HepG2 (cell line): ENCODE results near the gene AGRN. TPM values are rescaled to one million over a fixed set of nuclear protein-coding genes. Genes with fewer than 3 reads are reported as not detected.

Experiments
- ATAC-seq: fragments of 200-7000 bp; cut with Tn5 transposase; 3 replicates; pipeline ENCODE4 v1.9.1; 2020; ENCODE audit warnings: mild to moderate bottlenecking, moderate library complexity
- BruUV-seq: library from RNA; stranded (reverse); fragments of 400-500 nt; replicated peaks from 2 replicates; lab custom pipeline; 2021; lab: Mats Ljungman, UMichigan
- CTCF ChIA-PET: fragments of 300-600 bp; formaldehyde crosslinking; extraction: SDS; loops from one replicate; lab custom pipeline; 2021; ENCODE audit warnings: low total read pairs, inconsistent platforms, low intra/inter-chr PET ratio; lab: Yijun Ruan, JAX
- POLR2A ChIA-PET: fragments of 350-600 bp; sonication (Branson Sonifier 250); formaldehyde crosslinking; loops from one replicate; lab custom pipeline; 2020; ENCODE audit warnings: antibody characterized with exemption, inconsistent platforms; lab: Yijun Ruan, JAX
- DNase-seq: peaks from one replicate; pipeline ENCODE4 v3.0.0-alpha.2; 2015; ENCODE audit warnings: low spot score
- FAIRE-seq: peaks from 3 replicates; lab custom pipeline; 2011; peaks lifted over from hg19 to GRCh38; lab: Jason Lieb, UNC
- H2AFZ ChIP-seq: one replicate; pipeline ENCODE4 v1.6.1; 2011; ENCODE audit warnings: low read length, inconsistent platforms
- H3K27ac ChIP-seq: fragments of 300-600 bp; 3 replicates; pipeline ENCODE4 v1.8.0; 2011; ENCODE audit warnings: mixed run types, mild to moderate bottlenecking, mixed read lengths, low read length, inconsistent platforms; ENCODE audit not compliant: insufficient read depth; ENCODE audit errors: extremely low read length
- H3K27me3 ChIP-seq, 2 experiments: fragments of 200-600 bp in 1 of 2; 2 replicates in 1 of 2; 3 replicates in 1 of 2; pipeline versions ENCODE4 v1.6.0 to v1.8.0; 2011; ENCODE audit warnings: low read length in 2 of 2, mild to moderate bottlenecking in 2 of 2, moderate library complexity in 2 of 2, inconsistent platforms in 1 of 2; ENCODE audit not compliant: insufficient read depth in 2 of 2, control insufficient read depth in 1 of 2
- H3K36me3 ChIP-seq, 2 experiments: fragments of 200-600 bp in 1 of 2; replicated peaks in 1 of 2; 2 replicates in 1 of 2; 3 replicates in 1 of 2; pipeline versions ENCODE4 v1.5.1 to v1.8.0; 2011; ENCODE audit warnings: low read length in 2 of 2, inconsistent platforms in 1 of 2; ENCODE audit not compliant: insufficient read depth in 2 of 2, control insufficient read depth in 1 of 2
- H3K4me1 ChIP-seq: 2 replicates; pipeline ENCODE4 v1.5.1; 2012; ENCODE audit warnings: low read length, inconsistent platforms; ENCODE audit not compliant: insufficient read depth
- H3K4me2 ChIP-seq: 2 replicates; pipeline ENCODE4 v1.6.0; 2011; ENCODE audit warnings: low read depth, low read length, inconsistent platforms
- H3K4me3 ChIP-seq, 3 experiments: fragments of 200-600 bp in 1 of 3; sonication (generic), shearing (Covaris generic) in 1 of 3; replicated peaks in 1 of 3; 2 replicates each; pipeline ENCODE4 v1.5.1; 2011 to 2016; ENCODE audit warnings: low read length in 3 of 3, inconsistent platforms in 2 of 3, low read depth in 2 of 3, mild to moderate bottlenecking in 2 of 3, control low read depth in 1 of 3, mixed read lengths in 1 of 3; ENCODE audit not compliant: insufficient read depth in 1 of 3
- H3K79me2 ChIP-seq: one replicate; pipeline ENCODE4 v1.6.1; 2011; ENCODE audit warnings: low read length, inconsistent platforms; ENCODE audit not compliant: insufficient read depth
- H3K9ac ChIP-seq: 2 replicates; pipeline ENCODE4 v1.6.0; 2011; ENCODE audit warnings: mild to moderate bottlenecking, low read depth, low read length, inconsistent platforms; ENCODE audit not compliant: insufficient read depth
- H3K9me3 ChIP-seq: 2 replicates; pipeline ENCODE4 v1.5.1; 2012; ENCODE audit warnings: mild to moderate bottlenecking, low read length
- H4K20me1 ChIP-seq: 2 replicates; pipeline ENCODE4 v1.6.0; 2011; ENCODE audit warnings: inconsistent platforms, mild to moderate bottlenecking, low read length, moderate library complexity; ENCODE audit not compliant: insufficient read depth
- HNRNPL ChIP-seq: fragments of 200-400 bp; formaldehyde crosslinking; IDR thresholded peaks from 2 replicates; pipeline ENCODE4 v1.6.1; 2017; ENCODE audit warnings: mild to moderate bottlenecking, low read depth, low read length
- MIER2 ChIP-seq: IDR thresholded peaks from 2 replicates; pipeline ENCODE4 v1.6.1; 2016; ENCODE audit warnings: missing biosample characterization, missing genetic modification reagents
- POGZ ChIP-seq: sonication (generic); formaldehyde crosslinking; IDR thresholded peaks from 2 replicates; pipeline ENCODE4 v1.4.0; 2020; ENCODE audit warnings: mild to moderate bottlenecking, missing genetic modification reagents
- REPIN1 ChIP-seq: sonication (generic); formaldehyde crosslinking; IDR thresholded peaks from 2 replicates; pipeline ENCODE4 v1.8.0; 2022; ENCODE audit warnings: missing genetic modification reagents, low read depth, mild to moderate bottlenecking, borderline replicate concordance
- ZNF550 ChIP-seq: sonication (generic); formaldehyde crosslinking; IDR thresholded peaks from 2 replicates; pipeline ENCODE4 v1.4.0; 2020; ENCODE audit warnings: mild to moderate bottlenecking, missing genetic modification reagents, borderline replicate concordance
- ZNF816 ChIP-seq: sonication (generic); formaldehyde crosslinking; IDR thresholded peaks from 2 replicates; pipeline ENCODE4 v1.8.0; 2022; ENCODE audit warnings: missing genetic modification reagents, mild to moderate bottlenecking, borderline replicate concordance
- ZNF839 ChIP-seq: sonication (generic); formaldehyde crosslinking; IDR thresholded peaks from 2 replicates; pipeline ENCODE4 v1.4.0; 2020; ENCODE audit warnings: missing genetic modification reagents, mild to moderate bottlenecking, borderline replicate concordance
- ZSCAN30 ChIP-seq: sonication (generic); formaldehyde crosslinking; IDR thresholded peaks from 2 replicates; pipeline ENCODE4 v1.5.0; 2020; ENCODE audit warnings: mild to moderate bottlenecking, missing genetic modification reagents
- WGBS: methylation state at CpG from one replicate; pipeline ENCODE4 v1.1.6; 2017; ENCODE audit warnings: low lambda C conversion rate; 5-methylcytosine and 5-hydroxymethylcytosine counted together
- in situ Hi-C: cut with HindIII; loops from 2 replicates; pipeline ENCODE4 v1.10.0; 2017; ENCODE audit warnings: low pct_unique_long_range_greater_than_20kb; ENCODE audit not compliant: extremely low pct_ligation_motif_present
- intact Hi-C: fragments of 100-400 bp; cut with micrococcal nuclease; formaldehyde crosslinking; loops from one replicate; pipeline ENCODE4 v1.10.0; 2022; ENCODE audit not compliant: unreplicated experiment
- polyA plus RNA-seq, 8 experiments: library from polyadenylated mRNA; depleted of rRNA in 3 of 8; stranded (reverse) in 7 of 8; unstranded in 1 of 8; fragments of >200 nt; fragmentation: Illumina TruSeq in 4 of 8; extraction: Trizol in 4 of 8; gene quantifications; 2 replicates each; pipeline versions ENCODE4 v1.2.1 to v1.2.3, GENCODE V29; 2011 to 2016; ENCODE audit warnings: low read depth in 4 of 8, missing spikeins in 1 of 8, mixed read lengths in 1 of 8; ENCODE audit not compliant: insufficient read depth in 1 of 8
- total RNA-seq, 5 experiments: library from RNA; depleted of rRNA; stranded (reverse); fragments of >200 nt; fragmentation: Illumina TruSeq; extraction: Trizol; gene quantifications; 2 replicates each; pipeline ENCODE4 v1.2.3, GENCODE V29; 2016; ENCODE audit warnings: low read depth in 1 of 5
- TF ChIP-seq, protein P1 (sequence below): sonication (generic); formaldehyde crosslinking; IDR thresholded peaks from 2 replicates; pipeline ENCODE4 v1.4.0; 2020; ENCODE audit warnings: missing genetic modification reagents

Gene AGRN
- total and polyA plus RNA-seq, 2 of the 13 experiments (the other 11 are each of a cell fraction or from before 2014, with no cell fraction given): 29.8 to 65.2 TPM

GRCh38 chr1:1031659-1032235 is 11.8 kb downstream of the AGRN start:
- DNase-seq: no peak
- in situ Hi-C loops (no loop called here), intact Hi-C loops (no loop called here)
- peak; percentile 80; the same call in 1 of the 2 replicates for TF ChIP-seq HNRNPL
- no peak for TF ChIP-seq ZNF550 (CRISPR knock-in tag)
- TF ChIP-seq, all 625 proteins: peak for 1
- FAIRE-seq (no peak), ATAC-seq (no peak; the same call in 2 of the 3 replicates)
- Histone ChIP-seq H3K4me3 (no peak overlapping the region), H3K9me3 (no peaks in the 10 kb centered on the region), H4K20me1 (peaks cover 9% of the 10 kb centered on the region; the same call in 1 of the 2 replicates), H3K79me2 (no peaks in the 10 kb centered on the region), H3K4me2 (no peak overlapping the region), H3K27ac (no peak overlapping the region), H3K9ac (no peak overlapping the region), H3K36me3 (peaks cover 7 to 17% of the 10 kb centered on the region in 2 experiments; a peak in 3 of 5 replicates), H3K4me1 (peaks cover 30% of the 10 kb centered on the region), H3K27me3 (no peaks in the 10 kb centered on the region), H2AFZ (no peak overlapping the region)
- ChIA-PET CTCF (no interaction called here), POLR2A (interaction anchor here (0.7 kb wide), 1 partner anchor 26 kb away, joined by 3 read pairs; no protein-coding TSS in a partner anchor)
- no TSS peak for BruUV-seq
- 92% methylated on average over 10 of the region's 11 CpGs for WGBS

DNA sequence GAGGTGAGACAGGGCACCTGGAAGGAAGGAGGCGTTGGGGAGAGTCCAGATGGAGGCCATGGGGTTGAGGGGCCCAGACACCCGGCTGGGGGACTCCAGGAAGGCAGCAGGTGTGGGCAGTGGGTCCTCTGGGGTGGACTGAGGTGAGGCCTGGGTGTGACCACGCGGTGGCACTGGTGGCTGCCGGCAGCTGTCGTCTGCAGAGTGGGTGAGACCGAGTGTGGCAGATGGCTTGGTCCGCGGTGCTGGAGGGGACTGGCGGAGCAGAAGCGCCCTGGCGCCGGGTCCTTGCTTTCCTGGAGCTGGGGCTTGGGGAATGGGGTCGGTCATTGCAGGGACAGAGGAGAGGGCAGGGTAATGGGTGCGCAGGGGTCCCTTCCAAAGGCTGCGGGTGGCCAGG is 12.5 kb downstream of the AGRN start:
- Histone ChIP-seq H3K36me3 (peaks cover 7 to 12% of the 10 kb centered on the region in 2 experiments; a peak in 4 of 5 replicates), H3K9me3 (no peaks in the 10 kb centered on the region), H4K20me1 (peaks cover 9% of the 10 kb centered on the region; the same call in 1 of the 2 replicates), H3K9ac (no peak overlapping the region), H3K4me3 (no peak overlapping the region), H3K27ac (no peak overlapping the region), H3K4me2 (no peak overlapping the region), H3K79me2 (no peaks in the 10 kb centered on the region), H3K4me1 (peaks cover 37% of the 10 kb centered on the region), H3K27me3 (no peaks in the 10 kb centered on the region), H2AFZ (no peak overlapping the region)
- intact Hi-C loops (no loop called here), in situ Hi-C loops (no loop called here)
- TF ChIP-seq, protein P1, sequence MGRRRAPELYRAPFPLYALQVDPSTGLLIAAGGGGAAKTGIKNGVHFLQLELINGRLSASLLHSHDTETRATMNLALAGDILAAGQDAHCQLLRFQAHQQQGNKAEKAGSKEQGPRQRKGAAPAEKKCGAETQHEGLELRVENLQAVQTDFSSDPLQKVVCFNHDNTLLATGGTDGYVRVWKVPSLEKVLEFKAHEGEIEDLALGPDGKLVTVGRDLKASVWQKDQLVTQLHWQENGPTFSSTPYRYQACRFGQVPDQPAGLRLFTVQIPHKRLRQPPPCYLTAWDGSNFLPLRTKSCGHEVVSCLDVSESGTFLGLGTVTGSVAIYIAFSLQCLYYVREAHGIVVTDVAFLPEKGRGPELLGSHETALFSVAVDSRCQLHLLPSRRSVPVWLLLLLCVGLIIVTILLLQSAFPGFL (CRISPR knock-in tag): no peak
- no peak for TF ChIP-seq ZNF816
- no peak for TF ChIP-seq MIER2 (CRISPR knock-in tag)
- no peak for TF ChIP-seq REPIN1
- no peak for TF ChIP-seq ZNF839
- TF ChIP-seq ZSCAN30 (CRISPR knock-in tag): no peak
- no peak for TF ChIP-seq POGZ (CRISPR knock-in tag)
- POLR2A ChIA-PET: interaction anchor here (0.7 kb wide), 1 partner anchor 26 kb away, joined by 3 read pairs; no protein-coding TSS in a partner anchor
- no TSS peak for BruUV-seq
- FAIRE-seq (no peak), ATAC-seq (no peak; the same call in 2 of the 3 replicates), DNase-seq (no peak)
- WGBS: over 99% methylated on average over 16 of the region's 16 CpGs
- CTCF ChIA-PET: no interaction called here
